CD4-positive, alpha-beta T cell (primary cell): ENCODE data around the gene KCNMA1. TPM values are rescaled to one million over a fixed set of nuclear protein-coding genes. Genes with fewer than 3 reads are reported as not detected.
"Not testable (repeated sequence)": the region's sequence is repeated elsewhere in the genome, so short reads cannot be mapped to it uniquely, and the experiment has no call there.

ENCODE experiments used
- ATAC-seq: fragments of 200-7000 bp; cut with Tn5 transposase; one replicate; pipeline ENCODE4 v1.10.0; 2022; ENCODE audit warnings: mild to moderate bottlenecking; ENCODE audit not compliant: poor library complexity
- CTCF ChIA-PET: fragments of 350-600 bp; sonication (Branson Sonifier 250); formaldehyde crosslinking; loops from one replicate; lab custom pipeline; 2021; ENCODE audit warnings: antibody characterized with exemption, inconsistent platforms; lab: Charles Lee
- POLR2A ChIA-PET: fragments of 350-600 bp; sonication (Branson Sonifier 250); formaldehyde crosslinking; loops from one replicate; lab custom pipeline; 2021; ENCODE audit warnings: antibody characterized with exemption, inconsistent platforms; lab: Charles Lee
- DNase-seq, 14 experiments: peaks; one replicate each; pipeline ENCODE4 v3.0.0-alpha.2; 2013 to 2020; ENCODE audit warnings: mixed read lengths in 2 of 14
- H3K27ac ChIP-seq, 2 donors: one replicate each; pipeline versions ENCODE4 v1.5.1 to v1.7.0; 2013; ENCODE audit warnings: low read length in 2 of 2, low read depth in 1 of 2, mild to moderate bottlenecking in 1 of 2
- H3K27me3 ChIP-seq, 2 experiments: 1 replicate in 1 of 2; 2 replicates in 1 of 2; pipeline versions ENCODE4 v1.6.1 to v1.7.0; 2013; ENCODE audit warnings: low read length in 2 of 2, control low read depth in 1 of 2, mild to moderate bottlenecking in 1 of 2, moderate library complexity in 1 of 2; ENCODE audit not compliant: insufficient read depth in 2 of 2, control insufficient read depth in 1 of 2
- H3K36me3 ChIP-seq: one replicate; pipeline ENCODE4 v1.6.1; 2013; ENCODE audit warnings: low read length, control low read depth; ENCODE audit not compliant: insufficient read depth
- H3K4me1 ChIP-seq: one replicate; pipeline ENCODE4 v1.6.1; 2013; ENCODE audit warnings: low read length, control low read depth; ENCODE audit not compliant: insufficient read depth
- H3K4me3 ChIP-seq: one replicate; pipeline ENCODE4 v1.5.1; 2013; ENCODE audit warnings: mild to moderate bottlenecking, low read length, moderate library complexity
- H3K9me3 ChIP-seq, 2 experiments: 1 replicate in 1 of 2; 2 replicates in 1 of 2; pipeline versions ENCODE4 v1.6.1 to v1.7.0; 2013; ENCODE audit warnings: low read length in 2 of 2, mild to moderate bottlenecking in 2 of 2, control low read depth in 1 of 2, moderate library complexity in 1 of 2; ENCODE audit not compliant: control insufficient read depth in 1 of 2, insufficient read depth in 1 of 2
- H3K27ac Mint-ChIP-seq: one replicate; pipeline ENCODE4 v1.8.0; 2020; ENCODE audit warnings: mixed read lengths
- H3K27me3 Mint-ChIP-seq: one replicate; pipeline ENCODE4 v1.8.0; 2021; ENCODE audit warnings: mixed read lengths
- H3K36me3 Mint-ChIP-seq: one replicate; pipeline ENCODE4 v1.8.0; 2021; ENCODE audit warnings: low read depth, mixed read lengths
- H3K4me1 Mint-ChIP-seq: one replicate; pipeline ENCODE4 v1.8.0; 2021; ENCODE audit warnings: low read depth, mixed read lengths
- H3K4me3 Mint-ChIP-seq: one replicate; pipeline ENCODE4 v1.8.0; 2020; ENCODE audit warnings: mild to moderate bottlenecking, mixed read lengths
- H3K9me3 Mint-ChIP-seq: one replicate; pipeline ENCODE4 v1.8.0; 2020; ENCODE audit warnings: mixed read lengths
- CTCF ChIP-seq: fragments of 200-600 bp; IDR thresholded peaks from one replicate; pipeline ENCODE4 v1.8.0; 2022; ENCODE audit warnings: antibody characterized with exemption, mild to moderate bottlenecking
- intact Hi-C, 2 experiments: fragments of 100-400 bp; cut with DNase I in 1 of 2; cut with micrococcal nuclease in 1 of 2; formaldehyde crosslinking; loops; one replicate each; pipeline versions ENCODE4 v1.15.1 to v1.9.0; 2023 to 2025; cut with DNase I, micrococcal nuclease
- total RNA-seq, 174 experiments: library from RNA in 2 of 174; stranded (reverse) in 2 of 174; gene quantifications; one replicate each; pipeline ENCODE4 v1.2.3 and lab custom pipeline; 2021 to 2026

Gene KCNMA1
- total RNA-seq, 2 experiments from 2014 or later, result not detected

DNA sequence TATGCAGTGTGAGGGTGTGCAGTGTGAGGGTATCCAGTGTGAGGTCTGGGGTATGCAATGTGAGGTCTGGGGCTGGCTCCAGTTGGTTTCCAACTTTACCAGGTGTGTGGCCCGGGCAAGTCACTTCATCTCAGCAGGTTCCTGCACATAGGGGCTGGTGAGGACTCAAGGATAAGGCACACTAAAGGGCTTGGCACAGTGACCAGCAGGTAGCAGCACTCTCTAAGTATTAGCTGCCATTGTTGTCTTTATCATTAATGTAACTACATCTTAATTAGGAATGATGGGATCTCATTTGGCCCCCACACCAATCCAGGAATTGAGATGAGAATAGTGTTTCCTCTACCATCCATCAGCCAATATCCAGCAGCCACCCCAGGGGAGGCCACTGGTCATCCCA, 117.3 kb downstream of the KCNMA1 start:
- POLR2A ChIA-PET, result no interaction called here
- no peak for TF ChIP-seq CTCF
- peaks cover 25% of the 10 kb centered on the region for H3K27me3 Mint-ChIP-seq
- H3K36me3 ChIP-seq, result no peaks in the 10 kb centered on the region
- intact Hi-C loops, result no loop called here
- no peak overlapping the region for H3K4me3 ChIP-seq
- no peaks in the 10 kb centered on the region for H3K9me3 Mint-ChIP-seq
- no peak for ATAC-seq
- H3K36me3 Mint-ChIP-seq, result no peaks in the 10 kb centered on the region
- no peak for DNase-seq
- no peak overlapping the region for H3K4me3 Mint-ChIP-seq
- no peak overlapping the region for H3K27ac ChIP-seq
- H3K4me1 ChIP-seq, result no peaks in the 10 kb centered on the region
- no peaks in the 10 kb centered on the region for H3K4me1 Mint-ChIP-seq
- no peak overlapping the region for H3K27ac Mint-ChIP-seq
- H3K9me3 ChIP-seq, result peaks cover 0 to 13% of the 10 kb centered on the region in 2 experiments
- peaks cover 0 to 2% of the 10 kb centered on the region in 2 experiments for H3K27me3 ChIP-seq
- CTCF ChIA-PET, result no interaction called here

GRCh38 chr10:77519791-77520190, 117.8 kb downstream of the KCNMA1 start:
- peaks cover 25% of the 10 kb centered on the region for H3K27me3 Mint-ChIP-seq
- ATAC-seq, H3K27me3 ChIP-seq, POLR2A ChIA-PET, H3K27ac Mint-ChIP-seq, intact Hi-C loops, H3K4me3 ChIP-seq, H3K4me1 Mint-ChIP-seq, H3K36me3 ChIP-seq, CTCF ChIA-PET, H3K9me3 Mint-ChIP-seq, H3K4me3 Mint-ChIP-seq, H3K27ac ChIP-seq, H3K4me1 ChIP-seq, H3K36me3 Mint-ChIP-seq, DNase-seq: not testable (repeated sequence)
- H3K9me3 ChIP-seq, result peaks cover 0 to 13% of the 10 kb centered on the region in 2 experiments

DNA sequence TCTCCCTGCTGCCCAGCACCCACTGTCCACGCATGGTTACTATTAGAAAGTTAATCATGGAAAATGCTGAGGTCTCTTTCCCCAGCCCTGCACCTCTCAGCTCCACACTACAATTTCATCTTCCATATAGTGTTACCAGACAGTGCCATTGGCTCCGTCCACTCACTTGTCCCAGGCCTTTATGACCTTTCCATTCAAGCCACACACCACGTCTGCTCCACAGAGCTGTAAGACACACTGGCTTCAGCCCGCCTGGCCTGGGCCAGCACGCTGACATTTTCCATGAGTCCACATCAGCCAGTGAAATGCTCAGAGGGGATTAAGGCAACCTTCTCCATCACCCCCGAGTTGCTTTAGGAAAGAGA, 118.7 kb downstream of the KCNMA1 start:
- H3K36me3 ChIP-seq, result no peaks in the 10 kb centered on the region
- Mint-ChIP-seq H3K27me3 (peaks cover 25% of the 10 kb centered on the region), H3K4me3 (no peak overlapping the region), H3K36me3 (no peaks in the 10 kb centered on the region), H3K9me3 (no peaks in the 10 kb centered on the region), H3K4me1 (no peaks in the 10 kb centered on the region), H3K27ac (no peak overlapping the region)
- ChIA-PET CTCF (no interaction called here), POLR2A (no interaction called here)
- intact Hi-C loops, result no loop called here
- no peak for DNase-seq
- no peak overlapping the region for H3K4me3 ChIP-seq
- H3K27me3 ChIP-seq, result peaks cover 0 to 2% of the 10 kb centered on the region in 2 experiments
- no peak for TF ChIP-seq CTCF
- no peak overlapping the region for H3K27ac ChIP-seq
- ATAC-seq, result no peak
- peaks cover 0 to 13% of the 10 kb centered on the region in 2 experiments for H3K9me3 ChIP-seq
- no peaks in the 10 kb centered on the region for H3K4me1 ChIP-seq

DNA sequence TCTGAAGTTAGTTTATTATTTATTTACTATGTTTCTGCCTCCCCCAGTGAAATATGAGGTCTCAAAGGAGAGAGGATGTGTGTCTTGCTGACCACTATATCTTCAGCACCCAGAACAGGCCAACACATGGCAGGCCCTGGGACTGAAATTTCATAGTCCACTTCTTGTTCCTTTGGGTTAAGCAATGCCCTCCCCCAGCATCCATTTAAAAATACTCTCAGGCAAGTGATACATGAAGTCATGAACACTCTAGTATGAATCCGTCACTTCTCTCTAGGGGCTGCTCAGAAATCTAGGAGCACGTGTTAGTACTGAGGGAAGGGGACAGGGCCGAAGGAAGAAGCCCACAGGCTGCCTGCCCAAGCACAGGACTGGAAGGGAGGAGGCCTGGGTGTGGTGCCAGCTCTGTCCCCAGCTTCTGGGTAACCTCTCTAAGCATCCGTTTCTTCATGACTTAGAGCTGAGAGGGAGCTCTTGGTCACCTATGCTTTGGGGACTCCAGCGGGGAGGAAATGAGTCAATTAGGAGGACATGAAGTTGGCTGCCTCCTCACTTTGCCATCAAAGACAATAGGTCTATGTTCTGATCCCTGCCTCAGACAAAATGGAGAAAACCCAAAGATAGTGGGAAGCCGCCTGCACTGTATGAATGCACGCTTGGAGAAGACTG, 119.2 kb downstream of the KCNMA1 start:
- Mint-ChIP-seq H3K27me3 (peaks cover 28% of the 10 kb centered on the region), H3K4me3 (no peak overlapping the region), H3K4me1 (no peaks in the 10 kb centered on the region), H3K9me3 (no peaks in the 10 kb centered on the region), H3K36me3 (no peaks in the 10 kb centered on the region), H3K27ac (no peak overlapping the region)
- DNase-seq (no peak), ATAC-seq (no peak)
- no peaks in the 10 kb centered on the region for H3K4me1 ChIP-seq
- no peak for TF ChIP-seq CTCF
- H3K27me3 ChIP-seq, result peaks cover 0 to 2% of the 10 kb centered on the region in 2 experiments
- H3K36me3 ChIP-seq, result no peaks in the 10 kb centered on the region
- ChIA-PET CTCF (no interaction called here), POLR2A (no interaction called here)
- H3K4me3 ChIP-seq, result no peak overlapping the region
- intact Hi-C loops, result no loop called here
- peaks cover 0 to 13% of the 10 kb centered on the region in 2 experiments for H3K9me3 ChIP-seq
- no peak overlapping the region for H3K27ac ChIP-seq
